ENCODE data around the gene TLCD4.

DNA sequence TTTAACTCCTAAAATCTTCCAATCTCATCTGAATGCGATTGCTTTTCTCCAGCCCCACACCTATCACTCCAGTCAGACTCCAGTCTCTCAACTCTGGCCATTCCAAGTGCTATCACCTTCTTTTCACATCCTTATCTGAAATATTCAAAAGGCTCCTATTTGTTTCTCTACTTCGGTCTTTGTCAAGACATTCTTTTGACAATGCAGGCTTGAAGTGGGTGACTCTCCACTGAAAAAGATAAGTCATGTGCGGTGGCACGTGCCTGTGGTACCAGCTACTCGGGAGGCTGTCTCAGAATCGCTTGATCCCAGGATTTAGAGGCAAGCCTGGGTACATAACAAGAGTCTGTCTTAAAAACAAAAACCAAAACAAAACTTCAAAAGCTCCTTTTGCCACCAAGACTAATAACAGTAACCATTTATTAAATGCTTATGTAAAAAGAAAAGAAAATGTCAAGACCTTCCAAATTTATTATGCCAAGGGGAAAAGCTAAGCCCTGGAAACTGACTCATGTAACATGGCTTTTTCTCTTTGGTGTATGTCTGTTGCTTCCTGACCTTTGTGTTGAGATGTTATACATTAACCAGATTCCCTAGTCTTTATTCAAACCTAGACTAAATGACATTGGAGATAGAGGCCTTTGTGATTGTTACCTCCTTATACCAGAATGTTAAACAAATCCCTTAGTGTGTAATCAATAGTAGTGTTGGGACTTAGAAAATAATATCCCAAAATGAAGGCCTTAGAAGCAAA, 48.0 kb upstream of the TLCD4 start:
- TF ChIP-seq CTCF (conservative IDR thresholded peaks at IDR 0.05 in 1 of 2, IDR thresholded peaks at IDR 0.05 in 1 of 2; ENCODE audit: extremely low read depth in 1 of 2, insufficient read depth in 1 of 2, low read depth in 1 of 2, low read length in 2 of 2) (no peak), EZH2 (IDR thresholded peaks at IDR 0.05; ENCODE audit: borderline replicate concordance, low read length) (no peak)
